Measurements from ENCODE around the gene PHACTR4. TPM values are rescaled to one million over a fixed set of nuclear protein-coding genes. Genes with fewer than 3 reads are reported as not detected.
A peak's percentile ranks its signal among the peaks of the same experiment; 100 is the strongest.
"Not testable (repeated sequence)": the region's sequence is repeated elsewhere in the genome, so short reads cannot be mapped to it uniquely, and the experiment has no call there.

The PHACTR4 gene
- total RNA-seq, 2 donors from 2014 or later = 21.7 to 25.9 TPM

DNA sequence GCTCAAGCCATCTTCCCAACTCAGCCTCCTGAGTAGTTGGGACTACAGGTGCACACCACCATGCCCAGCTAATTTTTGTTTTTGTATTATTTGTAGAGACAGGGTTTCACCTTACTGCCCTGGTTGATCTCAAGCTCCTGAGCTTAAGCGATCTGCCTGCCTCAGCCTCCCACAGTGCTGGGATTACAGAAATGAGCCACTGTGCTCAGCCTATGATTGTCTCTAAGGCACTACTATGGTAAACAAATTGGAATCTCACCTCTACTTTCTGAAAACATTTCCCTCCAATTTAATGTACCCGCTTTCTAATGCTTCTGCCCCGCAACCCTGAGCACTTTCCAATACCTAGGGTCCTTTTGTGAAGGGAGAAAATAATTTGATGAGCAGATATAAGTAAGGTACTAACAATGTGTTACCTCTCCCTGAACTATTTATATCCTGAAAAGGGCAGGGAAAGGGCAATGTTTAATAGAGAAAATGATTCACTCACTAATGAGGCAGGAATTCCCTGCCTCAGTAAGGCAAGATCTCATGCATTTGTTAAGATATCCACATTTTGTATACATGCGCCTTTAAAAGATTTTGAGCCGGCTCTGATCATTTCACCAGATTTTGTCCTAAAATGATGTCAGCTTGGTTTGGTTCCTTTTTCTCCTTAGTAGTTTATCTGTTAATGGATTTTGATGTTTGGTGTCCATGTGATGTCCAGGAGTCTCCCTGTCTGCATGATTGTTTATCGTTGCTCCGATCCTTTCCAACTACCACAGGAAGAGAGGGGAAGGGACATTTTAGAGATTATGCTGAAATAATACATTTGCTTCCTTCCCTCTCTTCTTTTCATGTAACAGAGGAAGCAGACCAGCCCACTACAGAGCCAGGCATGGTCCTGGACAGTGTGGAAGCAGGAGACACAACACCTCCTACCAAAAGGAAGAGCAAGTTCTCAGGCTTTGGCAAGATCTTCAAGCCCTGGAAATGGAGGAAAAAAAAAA, 89.0 kb downstream of the PHACTR4 start:
- no peak for DNase-seq (ENCODE audit: low spot score)
- intact Hi-C loops (cut with DNase I) = no loop called here

- intact Hi-C loops (cut with DNase I) = no loop called here
- DNase-seq (ENCODE audit: low spot score) = no peak
Measured at GRCh38 chr1:28466226-28466778, 96.8 kb downstream of the PHACTR4 start.

GRCh38 chr1:28470146-28470545, 100.6 kb downstream of the PHACTR4 start:
- intact Hi-C loops (cut with DNase I) = no loop called here

DNA sequence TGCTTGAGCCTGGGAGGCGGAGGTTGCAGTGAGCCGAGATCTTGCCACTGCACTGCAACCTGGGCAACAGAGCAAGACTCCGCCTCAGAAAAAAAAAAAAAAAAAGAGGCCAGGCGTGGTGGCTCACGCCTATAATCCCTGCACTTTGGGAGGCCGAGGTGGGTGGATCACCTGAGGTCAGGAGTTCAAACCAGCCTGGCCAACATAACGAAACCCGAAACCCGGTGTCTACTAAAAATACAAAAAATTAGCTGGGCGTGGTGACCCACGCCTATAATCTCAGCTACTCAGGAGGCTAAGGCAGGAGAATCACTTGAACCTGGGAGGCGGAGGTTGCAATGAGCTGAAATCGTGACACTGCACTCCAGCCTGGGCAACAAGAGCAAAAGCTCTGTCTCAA, 110.0 kb downstream of the PHACTR4 start:
- intact Hi-C loops (cut with DNase I); DNase-seq (ENCODE audit: low spot score): not testable (repeated sequence)

More at GRCh38 chr1:28470146-28470545, 100.6 kb downstream of the PHACTR4 start:
- no peak for DNase-seq (ENCODE audit: low spot score)

DNA sequence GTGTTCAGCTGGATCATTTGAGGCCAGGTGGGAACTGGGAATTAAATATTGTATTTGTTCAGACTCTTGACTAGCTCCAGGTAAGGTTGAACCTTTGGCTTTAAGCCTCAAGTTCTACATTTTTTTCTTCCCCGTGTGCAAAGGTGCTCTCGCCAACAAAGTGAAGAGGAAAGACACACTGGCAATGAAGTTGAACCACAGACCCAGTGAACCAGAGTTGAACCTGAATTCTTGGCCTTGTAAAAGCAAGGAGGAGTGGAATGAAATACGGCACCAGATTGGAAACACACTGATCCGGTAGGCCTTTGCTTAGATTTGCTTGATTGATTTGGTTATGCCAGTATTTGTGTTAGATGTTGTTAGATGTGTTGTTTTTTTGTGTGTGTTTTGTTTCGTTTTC, 110.8 kb downstream of the PHACTR4 start:
- DNase-seq (ENCODE audit: low spot score) = no peak
- intact Hi-C loops (cut with DNase I) = no loop called here

- no peak for DNase-seq (ENCODE audit: low spot score)
- intact Hi-C loops (cut with DNase I) = no loop called here
Measured at GRCh38 chr1:28482138-28482537, 112.6 kb downstream of the PHACTR4 start.

DNA sequence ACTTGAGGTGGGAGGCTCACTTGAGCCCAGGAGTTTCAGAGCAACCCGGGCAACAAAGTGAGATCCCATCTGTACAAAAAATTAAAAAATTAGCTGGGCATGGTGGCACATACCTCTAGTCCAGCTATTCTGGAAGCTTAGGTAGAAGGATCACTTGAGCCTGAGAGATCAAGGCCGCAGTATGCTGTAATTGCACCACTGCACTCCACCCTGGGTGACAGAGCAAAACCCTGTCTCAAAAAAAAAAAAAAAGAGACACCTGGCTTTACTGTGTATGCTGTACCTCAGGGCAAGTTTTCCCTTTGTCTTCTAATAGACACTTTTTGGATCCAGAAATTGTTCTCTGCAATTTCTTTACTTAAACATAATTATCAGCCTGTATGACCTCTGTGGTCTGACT, 113.2 kb downstream of the PHACTR4 start:
- intact Hi-C loops (cut with DNase I) = no loop called here
- no peak for DNase-seq (ENCODE audit: low spot score)

- intact Hi-C loops (cut with DNase I) = no loop called here
- no peak for DNase-seq (ENCODE audit: low spot score)
Measured at GRCh38 chr1:28494737-28495136, 125.2 kb downstream of the PHACTR4 start.

- intact Hi-C loops (cut with DNase I) = no loop called here
- no peak for DNase-seq (ENCODE audit: low spot score)
Measured at GRCh38 chr1:28499553-28499952, 130.0 kb downstream of the PHACTR4 start.

GRCh38 chr1:28501925-28502324, 132.4 kb downstream of the PHACTR4 start:
- DNase-seq (ENCODE audit: low spot score) = no peak
- intact Hi-C loops (cut with DNase I) = no loop called here

GRCh38 chr1:28503117-28503516, 133.6 kb downstream of the PHACTR4 start:
- no peak for DNase-seq (ENCODE audit: low spot score)
- intact Hi-C loops (cut with DNase I) = no loop called here

DNA sequence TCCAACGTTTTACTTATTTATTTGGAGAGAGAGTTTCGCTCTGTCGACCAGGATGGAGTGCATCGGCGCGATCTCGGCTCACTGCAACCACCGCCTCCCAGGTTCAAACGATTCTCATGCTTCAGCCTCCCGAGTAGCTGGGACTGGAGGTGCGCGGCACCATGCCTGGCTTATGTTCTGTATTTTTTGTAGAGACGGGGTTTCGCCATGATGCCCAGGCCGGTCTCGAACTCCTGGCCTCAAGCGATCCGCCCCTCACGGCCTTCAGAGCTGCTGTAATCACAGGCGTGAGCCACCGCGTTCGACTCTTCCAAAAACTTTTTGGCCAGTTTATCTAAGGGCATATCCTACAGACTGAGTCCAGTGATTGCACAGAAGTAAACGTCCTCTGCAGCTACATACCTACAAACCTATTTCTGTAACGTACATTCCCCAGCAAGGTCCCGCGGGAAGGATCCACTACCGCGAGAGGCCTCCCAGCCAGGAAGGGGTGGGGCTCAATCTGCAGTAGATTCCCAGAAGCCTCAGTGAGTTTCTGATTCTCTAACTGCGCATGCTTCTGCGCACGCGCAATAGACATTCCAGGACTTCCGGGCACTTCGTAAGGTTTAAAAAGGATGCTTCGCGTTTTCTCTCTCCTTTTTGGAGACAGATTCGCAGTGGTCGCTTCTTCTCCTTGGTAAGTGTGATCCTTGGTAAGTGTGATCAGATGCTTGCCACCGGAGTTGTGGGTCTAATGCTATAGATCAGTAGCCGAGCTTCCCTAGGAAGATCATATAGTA, 136.1 kb downstream of the PHACTR4 start, which contains the start of gene RCC1:
Gene RCC1 (plus strand): TSS at position 638 of the 782 bp plus-strand sequence. CDS start 23,824 bp downstream, outside the sequence.
- DNase-seq (ENCODE audit: low spot score) = peak; percentile 99
- intact Hi-C loops (cut with DNase I) = no loop called here

DNA sequence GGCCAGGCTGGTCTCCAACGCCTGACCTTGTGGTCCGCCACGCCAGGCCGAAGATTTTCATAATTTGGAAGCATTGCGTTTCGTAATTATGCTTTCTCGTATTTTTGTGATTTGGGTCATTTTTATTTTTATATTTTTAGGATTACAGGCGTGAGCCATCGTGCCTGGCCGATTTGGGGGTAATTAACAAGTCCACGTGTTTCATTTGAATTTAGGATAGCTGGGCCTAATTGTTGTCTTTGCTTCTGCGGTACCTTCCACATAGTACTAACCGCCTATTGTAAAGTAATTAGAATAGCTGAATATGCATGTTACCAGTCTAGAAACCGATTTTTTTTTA, 137.3 kb downstream of the PHACTR4 start:
- no peak for DNase-seq (ENCODE audit: low spot score)

DNA sequence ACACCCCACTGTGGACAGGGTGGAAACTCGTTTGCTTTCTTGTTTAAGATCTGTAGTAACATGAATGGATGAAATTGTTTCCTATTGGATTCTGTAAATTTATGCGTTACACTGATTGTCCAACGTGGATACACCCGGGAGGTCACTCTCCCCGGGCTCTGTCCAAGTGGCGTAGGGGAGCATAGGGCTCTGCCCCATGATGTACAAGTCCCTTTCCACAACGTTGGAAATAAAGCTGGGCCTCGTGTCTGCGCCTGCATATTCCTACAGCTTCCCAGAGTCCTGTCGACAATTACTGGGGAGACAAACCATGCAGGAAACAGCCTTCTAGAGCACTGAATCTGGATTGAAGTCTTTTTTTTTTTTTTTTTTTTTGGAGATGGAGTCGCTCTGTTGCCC, 137.7 kb downstream of the PHACTR4 start:
- intact Hi-C loops (cut with DNase I) = no loop called here
- peak; percentile 26 for DNase-seq (ENCODE audit: low spot score)

More for the DNA sequence above, 137.3 kb downstream of the PHACTR4 start:
- intact Hi-C loops (cut with DNase I) = no loop called here

- intact Hi-C loops (cut with DNase I) = no loop called here
- DNase-seq (ENCODE audit: low spot score) = peak; percentile 48
Measured at GRCh38 chr1:28507646-28508434, 138.3 kb downstream of the PHACTR4 start.

DNA sequence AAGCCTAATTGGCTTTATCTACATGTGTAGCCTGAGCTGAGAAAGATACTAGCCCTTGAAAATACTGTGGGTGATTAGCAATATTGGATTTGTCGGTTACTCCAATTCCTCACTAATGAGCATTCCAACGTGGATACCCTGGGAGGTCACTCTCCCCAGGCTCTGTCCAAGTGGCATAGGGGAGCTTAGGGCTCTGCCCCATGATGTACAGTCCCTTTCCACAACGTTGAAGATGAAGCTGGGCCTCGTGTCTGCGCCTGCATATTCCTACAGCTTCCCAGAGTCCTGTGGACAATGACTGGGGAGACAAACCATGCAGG, 138.9 kb downstream of the PHACTR4 start:
- intact Hi-C loops (cut with DNase I) = no loop called here

GRCh38 chr1:28509705-28510272, 140.2 kb downstream of the PHACTR4 start:
- peak; percentile 24 for DNase-seq (ENCODE audit: low spot score)
- intact Hi-C loops (cut with DNase I) = no loop called here

More for the DNA sequence above, 138.9 kb downstream of the PHACTR4 start:
- DNase-seq (ENCODE audit: low spot score) = no peak

GRCh38 chr1:28510273-28510969, 140.9 kb downstream of the PHACTR4 start:
- intact Hi-C loops (cut with DNase I) = no loop called here
- peak; percentile 40 for DNase-seq (ENCODE audit: low spot score)
